Measurements from ENCODE around the gene IRF2BPL. TPM values are rescaled to one million over a fixed set of nuclear protein-coding genes. Genes with fewer than 3 reads are reported as not detected.

IRF2BPL gene
- total RNA-seq = 10 to 100 TPM; 10.3 to 20.6 (median 16.4) TPM

- peaks cover 3 to 74% (median 28%) of the 10 kb centered on the region in 4 donors for H3K4me1 ChIP-seq
- no peaks in the 10 kb centered on the region for H3K27me3 ChIP-seq
- H3K36me3 ChIP-seq = peaks cover 0 to 11% (median 0%) of the 10 kb centered on the region in 3 donors
- peak within 1 kb of the TSS; percentile 99 to 100 (median 100) for H3K27ac ChIP-seq
- no peaks in the 10 kb centered on the region for H3K9me3 ChIP-seq
- H3K4me3 ChIP-seq = peak within 1 kb of the TSS; percentile 74 to 94 (median 87)
- peak; percentile 92 to 96 for TF ChIP-seq POLR2A (IDR thresholded peaks at IDR 0.05)
- peak in 3 of 6 experiments; percentile 7 to 13 (median 12) for TF ChIP-seq CTCF (IDR thresholded peaks at IDR 0.05)
- peak; percentile 98 to 99 (median 99) for DNase-seq
These were observed at the start of gene IRF2BPL for GRCh38 chr14:77028384-77029231. IRF2BPL (minus strand) TSS chr14:77028708; CDS start chr14:77027792, 916 bp downstream.

- no peaks in the 10 kb centered on the region for H3K9me3 ChIP-seq
- DNase-seq = no peak
- H3K4me3 ChIP-seq = no peak overlapping the region
- no peaks in the 10 kb centered on the region for H3K4me1 ChIP-seq
- TF ChIP-seq POLR2A (IDR thresholded peaks at IDR 0.05) = no peak
- no peak for TF ChIP-seq CTCF (IDR thresholded peaks at IDR 0.05)
- no peaks in the 10 kb centered on the region for H3K27me3 ChIP-seq
- H3K27ac ChIP-seq = peak overlapping the region; percentile 52 to 91 (median 70)
- H3K36me3 ChIP-seq = no peaks in the 10 kb centered on the region
These were observed 48.5 kb upstream of the IRF2BPL start for GRCh38 chr14:77077040-77077439.

DNA sequence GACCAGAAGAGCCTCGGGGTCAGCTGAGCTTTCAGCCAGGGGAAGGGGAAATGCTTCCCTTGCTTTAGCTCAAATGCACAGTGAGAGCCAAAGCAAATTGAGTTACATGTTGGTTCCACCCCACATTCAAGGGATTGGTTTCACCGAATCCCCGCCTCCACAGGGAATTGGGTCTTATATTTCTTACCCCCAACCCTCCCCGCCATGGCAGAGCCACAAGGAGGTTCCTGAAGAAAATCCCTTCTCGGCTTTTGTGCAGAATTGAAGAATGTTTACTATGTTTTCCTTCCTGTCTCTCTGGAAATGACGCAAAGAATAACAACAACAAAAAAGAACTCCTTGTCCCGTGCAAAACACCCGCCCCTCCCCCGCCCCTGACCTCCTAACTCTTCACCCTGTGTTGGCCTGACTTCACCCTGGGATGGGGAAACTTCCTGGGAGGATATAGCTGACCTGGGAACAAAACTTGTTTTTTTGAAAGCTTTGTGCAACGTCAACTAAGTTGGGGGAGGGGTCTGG is 47.7 kb upstream of the IRF2BPL start:
- Histone ChIP-seq H3K9me3 (no peaks in the 10 kb centered on the region), H3K4me1 (no peaks in the 10 kb centered on the region), H3K36me3 (no peaks in the 10 kb centered on the region), H3K27me3 (no peaks in the 10 kb centered on the region), H3K27ac (peak overlapping the region; percentile 52 to 91 (median 84)), H3K4me3 (peak overlapping the region in 2 of 4 donors; percentile 25 to 30)
- peak in 1 of 3 donors; percentile 80 for DNase-seq
- TF ChIP-seq POLR2A (IDR thresholded peaks at IDR 0.05) = peak in 1 of 2 donors; percentile 46
- no peak for TF ChIP-seq CTCF (IDR thresholded peaks at IDR 0.05)

GRCh38 chr14:77074969-77075368 is 46.5 kb upstream of the IRF2BPL start:
- Histone ChIP-seq H3K9me3 (no peaks in the 10 kb centered on the region), H3K36me3 (no peaks in the 10 kb centered on the region), H3K4me1 (peaks cover 0 to 5% (median 0%) of the 10 kb centered on the region in 4 donors), H3K4me3 (peak overlapping the region in 2 of 4 donors; percentile 9 to 25), H3K27me3 (no peaks in the 10 kb centered on the region), H3K27ac (peak overlapping the region; percentile 35 to 91 (median 84))
- no peak for TF ChIP-seq CTCF (IDR thresholded peaks at IDR 0.05)
- no peak for TF ChIP-seq POLR2A (IDR thresholded peaks at IDR 0.05)
- no peak for DNase-seq

- Histone ChIP-seq H3K4me1 (peaks cover 0 to 12% (median 0%) of the 10 kb centered on the region in 4 donors), H3K9me3 (no peaks in the 10 kb centered on the region), H3K27me3 (no peaks in the 10 kb centered on the region), H3K36me3 (no peaks in the 10 kb centered on the region), H3K27ac (peak overlapping the region in 1 of 4 donors; percentile 41), H3K4me3 (no peak overlapping the region)
- TF ChIP-seq CTCF (IDR thresholded peaks at IDR 0.05) = no peak
- no peak for TF ChIP-seq POLR2A (IDR thresholded peaks at IDR 0.05)
- no peak for DNase-seq
These were observed 43.5 kb upstream of the IRF2BPL start for GRCh38 chr14:77071938-77072388.
